SK-N-SH treated with all-trans-retinoic acid at 6 μM for 48 hours (cell line): Measurements from ENCODE around the gene PAPPA2.

Experiments used
- ATAC-seq: fragments of 200-7000 bp; cut with Tn5 transposase; 3 replicates; pipeline ENCODE4 v1.9.1; 2020; ENCODE audit warnings: mild to moderate bottlenecking, moderate library complexity
- ARNTL ChIP-seq: fragments of 450-650 bp; formaldehyde crosslinking; IDR thresholded peaks from 2 replicates; pipeline ENCODE4 v1.5.0; 2020; ENCODE audit warnings: low read depth, mild to moderate bottlenecking, moderate library complexity, borderline replicate concordance
- BACH2 ChIP-seq: fragments of 250-450 bp; sonication (Bioruptor Pico); IDR thresholded peaks from 2 replicates; pipeline ENCODE4 v1.9.0; 2021; ENCODE audit warnings: mild to moderate bottlenecking, borderline replicate concordance
- CREB5 ChIP-seq: fragments of 250-450 bp; sonication (Bioruptor Pico); IDR thresholded peaks from 2 replicates; pipeline ENCODE4 v1.5.1; 2020; ENCODE audit warnings: low read depth, mild to moderate bottlenecking, moderate library complexity
- CSDC2 ChIP-seq: fragments of 250-450 bp; sonication (Bioruptor Pico); IDR thresholded peaks from 2 replicates; pipeline ENCODE4 v1.5.0; 2020; ENCODE audit warnings: mild to moderate bottlenecking, moderate library complexity
- ESRRG ChIP-seq: fragments of 250-450 bp; sonication (Bioruptor Pico); IDR thresholded peaks from 2 replicates; pipeline ENCODE4 v1.6.1; 2021; ENCODE audit warnings: mild to moderate bottlenecking
- GLIS3 ChIP-seq: fragments of 250-450 bp; sonication (Bioruptor Pico); IDR thresholded peaks from 2 replicates; pipeline ENCODE4 v1.5.0; 2020; ENCODE audit warnings: mild to moderate bottlenecking, moderate library complexity
- PPARA ChIP-seq: fragments of 250-450 bp; sonication (Bioruptor Pico); IDR thresholded peaks from 2 replicates; pipeline ENCODE4 v1.5.0; 2020; ENCODE audit warnings: mild to moderate bottlenecking, borderline replicate concordance
- RARB ChIP-seq: fragments of 250-450 bp; sonication (Bioruptor Pico); IDR thresholded peaks from 2 replicates; pipeline ENCODE4 v1.8.0; 2021; ENCODE audit warnings: mild to moderate bottlenecking, moderate library complexity
- SNAI2 ChIP-seq: fragments of 250-450 bp; sonication (Bioruptor Pico); IDR thresholded peaks from 2 replicates; pipeline ENCODE4 v1.5.0; 2020; ENCODE audit warnings: mild to moderate bottlenecking, moderate library complexity
- TCF4 ChIP-seq: fragments of 250-450 bp; sonication (Bioruptor Pico); IDR thresholded peaks from 2 replicates; pipeline ENCODE4 v1.8.0; 2021; ENCODE audit warnings: mild to moderate bottlenecking, moderate library complexity, borderline replicate concordance
- TOX ChIP-seq: fragments of 250-450 bp; sonication (Bioruptor Pico); IDR thresholded peaks from 2 replicates; pipeline ENCODE4 v1.8.0; 2021; ENCODE audit warnings: mild to moderate bottlenecking, moderate library complexity, borderline replicate concordance
- TSHZ2 ChIP-seq: fragments of 250-450 bp; sonication (Bioruptor Pico); IDR thresholded peaks from 2 replicates; pipeline ENCODE4 v1.5.0; 2020; ENCODE audit warnings: mild to moderate bottlenecking, moderate library complexity
- ZC3H10 ChIP-seq: fragments of 250-450 bp; sonication (Bioruptor Pico); IDR thresholded peaks from 2 replicates; pipeline ENCODE4 v1.5.1; 2021; ENCODE audit warnings: mild to moderate bottlenecking, moderate library complexity
- ZFP3 ChIP-seq: fragments of 250-450 bp; sonication (Bioruptor Pico); IDR thresholded peaks from 2 replicates; pipeline ENCODE4 v1.5.0; 2020; ENCODE audit warnings: mild to moderate bottlenecking, moderate library complexity
- ZFP30 ChIP-seq: fragments of 450-650 bp; formaldehyde crosslinking; IDR thresholded peaks from 2 replicates; pipeline ENCODE4 v1.5.0; 2022; ENCODE audit warnings: mild to moderate bottlenecking, moderate library complexity
- ZNF70 ChIP-seq: fragments of 450-650 bp; formaldehyde crosslinking; IDR thresholded peaks from 2 replicates; pipeline ENCODE4 v1.5.0; 2020; ENCODE audit warnings: mild to moderate bottlenecking, moderate library complexity
- ZNF8 ChIP-seq: fragments of 450-650 bp; formaldehyde crosslinking; IDR thresholded peaks from 2 replicates; pipeline ENCODE4 v1.5.0; 2020; ENCODE audit warnings: mild to moderate bottlenecking, moderate library complexity
- TF ChIP-seq, protein P1 (sequence below): fragments of 250-450 bp; sonication (Bioruptor Pico); IDR thresholded peaks from 2 replicates; pipeline ENCODE4 v1.8.0; 2021; ENCODE audit warnings: low read depth, mild to moderate bottlenecking, moderate library complexity, borderline replicate concordance

Gene PAPPA2

DNA sequence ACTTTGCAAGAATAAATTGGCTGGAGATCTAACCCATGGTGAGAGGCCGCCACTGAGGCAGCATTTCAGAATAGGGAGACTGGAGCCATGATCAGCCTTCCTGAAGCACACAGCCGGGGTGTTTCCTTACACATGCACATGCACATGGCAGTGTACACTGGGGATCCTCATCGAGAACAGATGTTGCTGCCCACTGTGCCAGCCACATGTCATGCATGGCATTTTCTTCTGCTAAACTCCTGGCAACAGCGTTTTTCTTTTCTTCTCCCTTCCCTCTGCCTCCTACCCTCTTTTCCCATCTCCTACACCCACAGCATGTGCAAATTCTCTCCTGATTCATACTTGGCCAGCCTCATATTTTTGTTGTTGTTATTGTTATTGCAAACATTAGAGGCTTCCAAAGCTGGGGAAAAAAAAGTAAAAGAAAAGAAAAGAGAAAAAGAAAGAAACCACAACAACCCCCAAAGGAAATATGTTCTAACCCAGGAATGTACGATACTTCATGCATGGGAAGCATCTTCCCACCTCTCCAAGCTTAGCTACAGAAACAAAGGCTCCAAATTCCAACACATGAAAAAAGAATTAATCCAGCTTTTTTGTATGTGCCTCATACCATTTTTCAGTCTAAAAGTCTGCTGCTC lies 357.5 kb downstream of the PAPPA2 start (continued):
- TF ChIP-seq, protein P1, sequence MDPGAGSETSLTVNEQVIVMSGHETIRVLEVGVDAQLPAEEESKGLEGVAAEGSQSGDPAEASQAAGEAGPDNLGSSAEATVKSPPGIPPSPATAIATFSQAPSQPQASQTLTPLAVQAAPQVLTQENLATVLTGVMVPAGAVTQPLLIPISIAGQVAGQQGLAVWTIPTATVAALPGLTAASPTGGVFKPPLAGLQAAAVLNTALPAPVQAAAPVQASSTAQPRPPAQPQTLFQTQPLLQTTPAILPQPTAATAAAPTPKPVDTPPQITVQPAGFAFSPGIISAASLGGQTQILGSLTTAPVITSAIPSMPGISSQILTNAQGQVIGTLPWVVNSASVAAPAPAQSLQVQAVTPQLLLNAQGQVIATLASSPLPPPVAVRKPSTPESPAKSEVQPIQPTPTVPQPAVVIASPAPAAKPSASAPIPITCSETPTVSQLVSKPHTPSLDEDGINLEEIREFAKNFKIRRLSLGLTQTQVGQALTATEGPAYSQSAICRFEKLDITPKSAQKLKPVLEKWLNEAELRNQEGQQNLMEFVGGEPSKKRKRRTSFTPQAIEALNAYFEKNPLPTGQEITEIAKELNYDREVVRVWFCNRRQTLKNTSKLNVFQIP (CRISPR knock-in tag), result no peak
- TF ChIP-seq ARNTL, result no peak
- TF ChIP-seq, all 23 proteins: peak for 0

- peak; percentile 97 for TF ChIP-seq TCF4 (CRISPR knock-in tag)
- 0 out of 2 replicates have a peak, but pooled peaks have one; percentile 25 for TF ChIP-seq SNAI2 (CRISPR knock-in tag)
- TF ChIP-seq TSHZ2, result peak; percentile 69; the same call in 1 of the 2 replicates
- TF ChIP-seq CSDC2 (CRISPR knock-in tag), result no peak
- no peak for TF ChIP-seq ZNF70 (CRISPR knock-in tag)
- ATAC-seq, result no peak
These were observed 363.3 kb downstream of the PAPPA2 start for GRCh38 chr1:176826265-176826664.

GRCh38 chr1:176829261-176829660 lies 366.3 kb downstream of the PAPPA2 start:
- ATAC-seq, result no peak
- TF ChIP-seq RARB (no peak), CREB5 (no peak), BACH2 (CRISPR knock-in tag) (no peak), TOX (CRISPR knock-in tag) (no peak), PPARA (CRISPR knock-in tag) (no peak), ZFP30 (CRISPR knock-in tag) (no peak), ZC3H10 (no peak), TCF4 (CRISPR knock-in tag) (no peak), ESRRG (CRISPR knock-in tag) (no peak), CSDC2 (CRISPR knock-in tag) (no peak), GLIS3 (CRISPR knock-in tag) (no peak), ZNF8 (CRISPR knock-in tag) (no peak)

DNA sequence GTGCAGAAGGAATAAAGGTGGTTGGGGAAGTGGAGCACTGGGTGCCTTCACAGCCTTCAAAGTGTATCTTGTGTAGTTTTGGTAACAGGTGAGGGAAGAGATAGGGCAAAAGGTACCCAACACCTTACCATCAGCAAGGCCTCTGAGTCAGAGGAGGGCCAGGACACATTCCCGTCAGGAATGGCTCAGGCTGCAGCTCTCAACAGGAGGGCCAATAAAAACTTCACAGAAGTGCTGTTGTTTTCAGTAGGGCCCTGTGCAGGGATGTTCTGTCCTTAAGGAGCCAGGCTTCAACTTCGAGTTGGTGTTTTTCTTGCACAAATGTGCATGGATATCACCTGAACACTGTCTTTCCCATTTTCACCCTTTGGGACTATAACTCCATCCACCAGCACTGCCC lies 368.2 kb downstream of the PAPPA2 start:
- TF ChIP-seq ZFP3 (CRISPR knock-in tag) (no peak), CSDC2 (CRISPR knock-in tag) (no peak), ZNF70 (CRISPR knock-in tag) (no peak), ZFP30 (CRISPR knock-in tag) (no peak), TSHZ2 (no peak), TCF4 (CRISPR knock-in tag) (no peak), GLIS3 (CRISPR knock-in tag) (no peak), CREB5 (no peak), TOX (CRISPR knock-in tag) (no peak), ARNTL (no peak)
- TF ChIP-seq, protein P1 (CRISPR knock-in tag), result no peak
- no peak for ATAC-seq
